GM12878 (cell line): ENCODE data around the gene UGGT2.

Experiments used
- BACH1 ChIP-seq: fragments of 450-650 bp; IDR thresholded peaks from 2 replicates; pipeline ENCODE4 v1.6.1; 2017; ENCODE audit warnings: mild to moderate bottlenecking, borderline replicate concordance
- SREBF2 ChIP-seq: IDR thresholded peaks from 2 replicates; pipeline ENCODE4 v1.6.1; 2012; ENCODE audit warnings: mild to moderate bottlenecking, low read length
- SRF ChIP-seq, 2 experiments: IDR thresholded peaks; 2 replicates each; pipeline ENCODE4 v1.6.1; 2011; ENCODE audit warnings: low read depth in 2 of 2, low read length in 2 of 2, mild to moderate bottlenecking in 1 of 2, moderate library complexity in 1 of 2
- TAF1 ChIP-seq: IDR thresholded peaks from 2 replicates; pipeline ENCODE4 v1.6.1; 2011; ENCODE audit warnings: mild to moderate bottlenecking, low read depth, low read length, borderline replicate concordance
- ZSCAN29 ChIP-seq: fragments of 450-650 bp; IDR thresholded peaks from 2 replicates; pipeline ENCODE4 v1.6.1; 2017; ENCODE audit warnings: mild to moderate bottlenecking, moderate library complexity
- TF ChIP-seq, protein P1 (sequence below): IDR thresholded peaks from 2 replicates; pipeline ENCODE4 v1.6.1; 2011; ENCODE audit warnings: low read depth, low read length, improper control_type of control experiment, borderline replicate concordance
- TF ChIP-seq, protein P2 (sequence below): fragments of 450-650 bp; formaldehyde crosslinking; IDR thresholded peaks from 2 replicates; pipeline ENCODE4 v1.4.0; 2020; ENCODE audit warnings: mild to moderate bottlenecking, moderate library complexity
- TF ChIP-seq, protein P3 (sequence below), 3 experiments: IDR thresholded peaks in 2 of 3; conservative IDR thresholded peaks in 1 of 3; 2 replicates each; pipeline ENCODE4 v1.5.1; 2011; ENCODE audit warnings: low read depth in 3 of 3, low read length in 3 of 3, mild to moderate bottlenecking in 3 of 3, control low read depth in 2 of 3, moderate library complexity in 2 of 3, inconsistent platforms in 1 of 3, mixed read lengths in 1 of 3; ENCODE audit not compliant: control insufficient read depth in 2 of 3, insufficient read depth in 1 of 3; ENCODE audit errors: extremely low read depth in 1 of 3

DNA sequence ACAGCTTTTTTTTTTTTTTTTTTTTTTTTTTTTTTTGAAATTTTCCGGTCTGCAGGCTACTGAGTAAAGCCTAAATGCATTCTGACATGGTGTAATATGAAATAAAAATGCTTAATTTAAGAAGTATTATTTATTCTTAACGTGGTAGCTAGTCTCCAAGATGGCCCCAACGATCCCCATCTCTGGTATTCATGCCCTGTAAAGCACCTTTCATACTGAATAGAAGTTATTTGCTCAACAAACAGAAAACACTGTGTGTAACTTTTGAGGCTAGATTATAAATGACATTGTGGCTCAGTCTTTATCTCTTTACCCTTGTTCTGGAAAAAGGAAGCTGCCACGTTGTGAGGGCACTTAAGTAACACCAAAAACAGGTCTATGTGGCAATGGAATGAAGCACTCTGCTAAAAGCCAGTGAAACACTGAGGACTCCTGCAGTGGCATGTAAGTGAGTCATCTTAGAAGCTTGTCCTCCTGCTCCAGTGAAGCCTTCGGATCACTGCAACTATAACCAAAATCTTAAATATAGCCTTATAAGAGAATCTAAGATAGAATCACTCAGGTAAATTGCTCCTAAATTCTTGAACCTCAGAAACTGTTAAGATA is 128.7 kb downstream of the UGGT2 start:
- TF ChIP-seq BACH1: no peak
- TF ChIP-seq SREBF2: no peak
- TF ChIP-seq, protein P1, sequence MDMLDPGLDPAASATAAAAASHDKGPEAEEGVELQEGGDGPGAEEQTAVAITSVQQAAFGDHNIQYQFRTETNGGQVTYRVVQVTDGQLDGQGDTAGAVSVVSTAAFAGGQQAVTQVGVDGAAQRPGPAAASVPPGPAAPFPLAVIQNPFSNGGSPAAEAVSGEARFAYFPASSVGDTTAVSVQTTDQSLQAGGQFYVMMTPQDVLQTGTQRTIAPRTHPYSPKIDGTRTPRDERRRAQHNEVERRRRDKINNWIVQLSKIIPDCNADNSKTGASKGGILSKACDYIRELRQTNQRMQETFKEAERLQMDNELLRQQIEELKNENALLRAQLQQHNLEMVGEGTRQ: no peak
- TF ChIP-seq TAF1: no peak
- TF ChIP-seq SRF (IDR thresholded peaks at IDR 0.05; ENCODE audit: low read depth in 2 of 2, low read length in 2 of 2): no peak
- TF ChIP-seq, protein P2, sequence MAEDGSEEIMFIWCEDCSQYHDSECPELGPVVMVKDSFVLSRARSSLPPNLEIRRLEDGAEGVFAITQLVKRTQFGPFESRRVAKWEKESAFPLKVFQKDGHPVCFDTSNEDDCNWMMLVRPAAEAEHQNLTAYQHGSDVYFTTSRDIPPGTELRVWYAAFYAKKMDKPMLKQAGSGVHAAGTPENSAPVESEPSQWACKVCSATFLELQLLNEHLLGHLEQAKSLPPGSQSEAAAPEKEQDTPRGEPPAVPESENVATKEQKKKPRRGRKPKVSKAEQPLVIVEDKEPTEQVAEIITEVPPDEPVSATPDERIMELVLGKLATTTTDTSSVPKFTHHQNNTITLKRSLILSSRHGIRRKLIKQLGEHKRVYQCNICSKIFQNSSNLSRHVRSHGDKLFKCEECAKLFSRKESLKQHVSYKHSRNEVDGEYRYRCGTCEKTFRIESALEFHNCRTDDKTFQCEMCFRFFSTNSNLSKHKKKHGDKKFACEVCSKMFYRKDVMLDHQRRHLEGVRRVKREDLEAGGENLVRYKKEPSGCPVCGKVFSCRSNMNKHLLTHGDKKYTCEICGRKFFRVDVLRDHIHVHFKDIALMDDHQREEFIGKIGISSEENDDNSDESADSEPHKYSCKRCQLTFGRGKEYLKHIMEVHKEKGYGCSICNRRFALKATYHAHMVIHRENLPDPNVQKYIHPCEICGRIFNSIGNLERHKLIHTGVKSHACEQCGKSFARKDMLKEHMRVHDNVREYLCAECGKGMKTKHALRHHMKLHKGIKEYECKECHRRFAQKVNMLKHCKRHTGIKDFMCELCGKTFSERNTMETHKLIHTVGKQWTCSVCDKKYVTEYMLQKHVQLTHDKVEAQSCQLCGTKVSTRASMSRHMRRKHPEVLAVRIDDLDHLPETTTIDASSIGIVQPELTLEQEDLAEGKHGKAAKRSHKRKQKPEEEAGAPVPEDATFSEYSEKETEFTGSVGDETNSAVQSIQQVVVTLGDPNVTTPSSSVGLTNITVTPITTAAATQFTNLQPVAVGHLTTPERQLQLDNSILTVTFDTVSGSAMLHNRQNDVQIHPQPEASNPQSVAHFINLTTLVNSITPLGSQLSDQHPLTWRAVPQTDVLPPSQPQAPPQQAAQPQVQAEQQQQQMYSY (CRISPR knock-in tag): no peak
- no peak for TF ChIP-seq ZSCAN29
- TF ChIP-seq, protein P3, sequence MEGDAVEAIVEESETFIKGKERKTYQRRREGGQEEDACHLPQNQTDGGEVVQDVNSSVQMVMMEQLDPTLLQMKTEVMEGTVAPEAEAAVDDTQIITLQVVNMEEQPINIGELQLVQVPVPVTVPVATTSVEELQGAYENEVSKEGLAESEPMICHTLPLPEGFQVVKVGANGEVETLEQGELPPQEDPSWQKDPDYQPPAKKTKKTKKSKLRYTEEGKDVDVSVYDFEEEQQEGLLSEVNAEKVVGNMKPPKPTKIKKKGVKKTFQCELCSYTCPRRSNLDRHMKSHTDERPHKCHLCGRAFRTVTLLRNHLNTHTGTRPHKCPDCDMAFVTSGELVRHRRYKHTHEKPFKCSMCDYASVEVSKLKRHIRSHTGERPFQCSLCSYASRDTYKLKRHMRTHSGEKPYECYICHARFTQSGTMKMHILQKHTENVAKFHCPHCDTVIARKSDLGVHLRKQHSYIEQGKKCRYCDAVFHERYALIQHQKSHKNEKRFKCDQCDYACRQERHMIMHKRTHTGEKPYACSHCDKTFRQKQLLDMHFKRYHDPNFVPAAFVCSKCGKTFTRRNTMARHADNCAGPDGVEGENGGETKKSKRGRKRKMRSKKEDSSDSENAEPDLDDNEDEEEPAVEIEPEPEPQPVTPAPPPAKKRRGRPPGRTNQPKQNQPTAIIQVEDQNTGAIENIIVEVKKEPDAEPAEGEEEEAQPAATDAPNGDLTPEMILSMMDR (IDR thresholded peaks at IDR 0.05 in 2 of 3, conservative IDR thresholded peaks at IDR 0.05 in 1 of 3; ENCODE audit: control insufficient read depth in 2 of 3, extremely low read depth in 1 of 3, insufficient read depth in 1 of 3, low read depth in 3 of 3, low read length in 3 of 3): no peak
